Kidney glomerular epithelial cell (primary cell): ENCODE results near the gene CFAP157.

Experiments
- DNase-seq: peaks from one replicate; lab custom pipeline; 2025; lab: John Stamatoyannopoulos, UW

CFAP157 gene

GRCh38 chr9:127693143-127693542 is 13.6 kb upstream of the CFAP157 start:
- no peak for DNase-seq

- DNase-seq, result no peak
Measured at GRCh38 chr9:127693697-127694096, 13.1 kb upstream of the CFAP157 start.

- no peak for DNase-seq
Measured at GRCh38 chr9:127694890-127695720, 11.7 kb upstream of the CFAP157 start.

- DNase-seq, result no peak
Measured at GRCh38 chr9:127697575-127697974, 9.2 kb upstream of the CFAP157 start.

- DNase-seq, result no peak
Measured at GRCh38 chr9:127698386-127698785, 8.4 kb upstream of the CFAP157 start.

GRCh38 chr9:127698985-127699670 is 7.7 kb upstream of the CFAP157 start:
- peak; percentile 91 for DNase-seq

- DNase-seq, result no peak
Measured at GRCh38 chr9:127700140-127700539, 6.6 kb upstream of the CFAP157 start.

GRCh38 chr9:127700594-127701255 is 6.1 kb upstream of the CFAP157 start:
- no peak for DNase-seq

- DNase-seq, result no peak
Measured at GRCh38 chr9:127703289-127703946, 3.4 kb upstream of the CFAP157 start.

GRCh38 chr9:127705577-127706379 is 1.0 kb upstream of the CFAP157 start:
- no peak for DNase-seq

GRCh38 chr9:127707766-127708165 is 978 bp downstream of the CFAP157 start:
- DNase-seq, result no peak

GRCh38 chr9:127708952-127709587 is 2.3 kb downstream of the CFAP157 start:
- no peak for DNase-seq

- DNase-seq, result no peak
Measured at GRCh38 chr9:127710204-127710783, 3.5 kb downstream of the CFAP157 start.

- DNase-seq, result no peak
Measured at GRCh38 chr9:127711226-127711701, 4.5 kb downstream of the CFAP157 start.

- DNase-seq, result no peak
Measured at GRCh38 chr9:127711831-127712274, 5.1 kb downstream of the CFAP157 start.

GRCh38 chr9:127712371-127712770 is 5.6 kb downstream of the CFAP157 start:
- DNase-seq, result no peak

- no peak for DNase-seq
Measured at GRCh38 chr9:127712867-127713266, 6.1 kb downstream of the CFAP157 start.

- DNase-seq, result no peak
Measured at GRCh38 chr9:127714020-127714750, 7.4 kb downstream of the CFAP157 start.

- DNase-seq, result no peak
Measured at GRCh38 chr9:127714951-127715469, 8.2 kb downstream of the CFAP157 start.
